WTC11 (cell line): ENCODE results near the gene PON3.

ENCODE experiments used
- ESRRA ChIP-seq: sonication (generic); formaldehyde crosslinking; IDR thresholded peaks from 2 replicates; pipeline ENCODE4 v1.8.1; 2022; ENCODE audit warnings: mild to moderate bottlenecking, missing genetic modification reagents, borderline replicate concordance
- JUN ChIP-seq: sonication (generic); formaldehyde crosslinking; IDR thresholded peaks from 2 replicates; pipeline ENCODE4 v1.8.0; 2023; ENCODE audit warnings: mild to moderate bottlenecking, missing genetic modification reagents
- MYBL2 ChIP-seq: sonication (generic); formaldehyde crosslinking; IDR thresholded peaks from 2 replicates; pipeline ENCODE4 v1.8.1; 2023; ENCODE audit warnings: mild to moderate bottlenecking, moderate library complexity, missing genetic modification reagents
- RORB ChIP-seq: fragments of 250-450 bp; sonication (Bioruptor Pico); IDR thresholded peaks from 2 replicates; pipeline ENCODE4 v1.9.0; 2021; ENCODE audit warnings: mild to moderate bottlenecking
- TCF7 ChIP-seq: sonication (generic); formaldehyde crosslinking; IDR thresholded peaks from 2 replicates; pipeline ENCODE4 v1.8.0; 2022; ENCODE audit warnings: mild to moderate bottlenecking, low read depth, missing genetic modification reagents, moderate library complexity
- TF ChIP-seq, protein P1 (sequence below): fragments of 250-450 bp; sonication (Bioruptor Pico); IDR thresholded peaks from 2 replicates; pipeline ENCODE4 v2.1.2; 2022; ENCODE audit warnings: mild to moderate bottlenecking, moderate library complexity
- TF ChIP-seq, protein P2 (sequence below): fragments of 200-600 bp; IDR thresholded peaks from 2 replicates; pipeline ENCODE4 v1.8.0; 2022; ENCODE audit warnings: antibody characterized with exemption
- TF ChIP-seq, protein P3 (sequence below): sonication (generic); formaldehyde crosslinking; IDR thresholded peaks from 2 replicates; pipeline ENCODE4 v1.8.0; 2022; ENCODE audit warnings: mild to moderate bottlenecking, missing genetic modification reagents
- TF ChIP-seq, protein P4 (sequence below): sonication (generic); formaldehyde crosslinking; conservative IDR thresholded peaks from 2 replicates; pipeline ENCODE4 v1.8.1; 2022; ENCODE audit warnings: mild to moderate bottlenecking, missing genetic modification reagents

- TF ChIP-seq MYBL2 (CRISPR knock-in tag) = no peak
- TF ChIP-seq, protein P1, sequence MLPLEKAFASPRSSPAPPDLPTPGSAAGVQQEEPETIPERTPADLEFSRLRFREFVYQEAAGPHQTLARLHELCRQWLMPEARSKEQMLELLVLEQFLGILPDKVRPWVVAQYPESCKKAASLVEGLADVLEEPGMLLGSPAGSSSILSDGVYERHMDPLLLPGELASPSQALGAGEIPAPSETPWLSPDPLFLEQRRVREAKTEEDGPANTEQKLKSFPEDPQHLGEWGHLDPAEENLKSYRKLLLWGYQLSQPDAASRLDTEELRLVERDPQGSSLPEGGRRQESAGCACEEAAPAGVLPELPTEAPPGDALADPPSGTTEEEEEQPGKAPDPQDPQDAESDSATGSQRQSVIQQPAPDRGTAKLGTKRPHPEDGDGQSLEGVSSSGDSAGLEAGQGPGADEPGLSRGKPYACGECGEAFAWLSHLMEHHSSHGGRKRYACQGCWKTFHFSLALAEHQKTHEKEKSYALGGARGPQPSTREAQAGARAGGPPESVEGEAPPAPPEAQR (CRISPR knock-in tag) = no peak
- TF ChIP-seq, protein P2, sequence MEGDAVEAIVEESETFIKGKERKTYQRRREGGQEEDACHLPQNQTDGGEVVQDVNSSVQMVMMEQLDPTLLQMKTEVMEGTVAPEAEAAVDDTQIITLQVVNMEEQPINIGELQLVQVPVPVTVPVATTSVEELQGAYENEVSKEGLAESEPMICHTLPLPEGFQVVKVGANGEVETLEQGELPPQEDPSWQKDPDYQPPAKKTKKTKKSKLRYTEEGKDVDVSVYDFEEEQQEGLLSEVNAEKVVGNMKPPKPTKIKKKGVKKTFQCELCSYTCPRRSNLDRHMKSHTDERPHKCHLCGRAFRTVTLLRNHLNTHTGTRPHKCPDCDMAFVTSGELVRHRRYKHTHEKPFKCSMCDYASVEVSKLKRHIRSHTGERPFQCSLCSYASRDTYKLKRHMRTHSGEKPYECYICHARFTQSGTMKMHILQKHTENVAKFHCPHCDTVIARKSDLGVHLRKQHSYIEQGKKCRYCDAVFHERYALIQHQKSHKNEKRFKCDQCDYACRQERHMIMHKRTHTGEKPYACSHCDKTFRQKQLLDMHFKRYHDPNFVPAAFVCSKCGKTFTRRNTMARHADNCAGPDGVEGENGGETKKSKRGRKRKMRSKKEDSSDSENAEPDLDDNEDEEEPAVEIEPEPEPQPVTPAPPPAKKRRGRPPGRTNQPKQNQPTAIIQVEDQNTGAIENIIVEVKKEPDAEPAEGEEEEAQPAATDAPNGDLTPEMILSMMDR = no peak
- TF ChIP-seq JUN (CRISPR knock-in tag) = no peak
- TF ChIP-seq, protein P3, sequence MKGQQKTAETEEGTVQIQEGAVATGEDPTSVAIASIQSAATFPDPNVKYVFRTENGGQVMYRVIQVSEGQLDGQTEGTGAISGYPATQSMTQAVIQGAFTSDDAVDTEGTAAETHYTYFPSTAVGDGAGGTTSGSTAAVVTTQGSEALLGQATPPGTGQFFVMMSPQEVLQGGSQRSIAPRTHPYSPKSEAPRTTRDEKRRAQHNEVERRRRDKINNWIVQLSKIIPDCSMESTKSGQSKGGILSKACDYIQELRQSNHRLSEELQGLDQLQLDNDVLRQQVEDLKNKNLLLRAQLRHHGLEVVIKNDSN (CRISPR knock-in tag) = no peak
- no peak for TF ChIP-seq ESRRA (CRISPR knock-in tag)
- TF ChIP-seq, protein P4, sequence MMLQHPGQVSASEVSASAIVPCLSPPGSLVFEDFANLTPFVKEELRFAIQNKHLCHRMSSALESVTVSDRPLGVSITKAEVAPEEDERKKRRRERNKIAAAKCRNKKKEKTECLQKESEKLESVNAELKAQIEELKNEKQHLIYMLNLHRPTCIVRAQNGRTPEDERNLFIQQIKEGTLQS (CRISPR knock-in tag) = no peak
- no peak for TF ChIP-seq RORB (CRISPR knock-in tag)
- no peak for TF ChIP-seq TCF7
These were observed 37.0 kb upstream of the PON3 start for GRCh38 chr7:95433129-95433528.
